Adrenal gland (tissue), 5 donors: Measurements from ENCODE around the gene CYP8B1.

ENCODE experiments used
- POLR2A ChIP-seq, 2 donors: fragments of 450-650 bp; IDR thresholded peaks; one replicate each; pipeline ENCODE4 v1.6.1; 2017; ENCODE audit warnings: antibody characterized with exemption in 2 of 2, mild to moderate bottlenecking in 2 of 2, moderate library complexity in 1 of 2
- TF ChIP-seq, protein P1 (sequence below), 6 experiments: fragments of 450-650 bp in 4 of 6; fragments of 200-600 bp in 2 of 6; sonication (generic) in 1 of 6; IDR thresholded peaks; 1 replicate in 5 of 6; 2 replicates in 1 of 6; pipeline versions ENCODE4 v1.5.1 to v1.8.0; 2016 to 2021; ENCODE audit warnings: antibody characterized with exemption in 6 of 6, mild to moderate bottlenecking in 2 of 6, moderate library complexity in 1 of 6
- donor health status: DM: no; HTN: no; CAD: no.

DNA sequence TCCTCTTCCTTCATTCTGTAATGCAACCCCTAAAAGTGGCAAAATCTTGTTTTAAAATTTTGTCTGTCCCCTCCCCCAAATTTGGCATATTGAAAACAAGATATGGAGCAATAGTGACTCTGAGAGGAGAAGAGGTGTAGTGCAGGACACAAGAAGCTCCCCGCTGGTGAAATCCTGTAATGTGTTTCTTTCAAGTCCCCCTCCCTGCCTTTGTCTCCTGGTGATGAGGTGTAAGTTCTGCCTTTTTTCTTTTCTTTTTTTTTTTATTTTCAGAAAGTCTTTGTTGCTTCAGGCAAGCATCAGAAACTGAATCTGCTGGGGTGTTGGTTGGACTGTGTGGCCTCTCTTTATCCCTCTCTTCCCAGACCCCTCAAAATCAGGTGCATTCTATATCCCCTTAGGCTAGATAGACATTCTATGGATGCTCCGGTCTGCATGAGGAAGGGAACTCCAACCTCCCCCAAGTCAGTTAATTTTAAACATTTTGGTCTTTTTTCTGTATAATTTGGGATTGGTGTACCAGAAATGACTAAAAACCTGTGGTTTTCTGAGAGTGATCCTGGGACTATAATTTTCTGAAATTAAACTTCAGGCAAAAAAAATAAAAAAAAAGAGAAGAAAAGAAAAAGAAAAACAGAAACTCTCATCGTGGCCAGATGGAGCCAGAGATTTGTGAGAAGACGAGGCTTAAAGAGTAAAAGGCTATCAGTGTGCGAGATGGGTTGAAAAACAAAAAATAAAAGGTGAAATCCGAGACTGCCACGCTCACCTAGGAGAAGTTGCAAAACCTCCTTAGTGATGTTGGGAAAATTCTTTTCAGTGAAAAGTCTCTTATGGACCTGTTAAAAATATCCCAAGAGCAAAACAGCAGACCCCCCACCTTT, 45.0 kb downstream of the CYP8B1 start:
- TF ChIP-seq, protein P1, sequence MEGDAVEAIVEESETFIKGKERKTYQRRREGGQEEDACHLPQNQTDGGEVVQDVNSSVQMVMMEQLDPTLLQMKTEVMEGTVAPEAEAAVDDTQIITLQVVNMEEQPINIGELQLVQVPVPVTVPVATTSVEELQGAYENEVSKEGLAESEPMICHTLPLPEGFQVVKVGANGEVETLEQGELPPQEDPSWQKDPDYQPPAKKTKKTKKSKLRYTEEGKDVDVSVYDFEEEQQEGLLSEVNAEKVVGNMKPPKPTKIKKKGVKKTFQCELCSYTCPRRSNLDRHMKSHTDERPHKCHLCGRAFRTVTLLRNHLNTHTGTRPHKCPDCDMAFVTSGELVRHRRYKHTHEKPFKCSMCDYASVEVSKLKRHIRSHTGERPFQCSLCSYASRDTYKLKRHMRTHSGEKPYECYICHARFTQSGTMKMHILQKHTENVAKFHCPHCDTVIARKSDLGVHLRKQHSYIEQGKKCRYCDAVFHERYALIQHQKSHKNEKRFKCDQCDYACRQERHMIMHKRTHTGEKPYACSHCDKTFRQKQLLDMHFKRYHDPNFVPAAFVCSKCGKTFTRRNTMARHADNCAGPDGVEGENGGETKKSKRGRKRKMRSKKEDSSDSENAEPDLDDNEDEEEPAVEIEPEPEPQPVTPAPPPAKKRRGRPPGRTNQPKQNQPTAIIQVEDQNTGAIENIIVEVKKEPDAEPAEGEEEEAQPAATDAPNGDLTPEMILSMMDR (IDR thresholded peaks at IDR 0.05), result peak; percentile 13 to 71 (median 54)
- TF ChIP-seq POLR2A (IDR thresholded peaks at IDR 0.05), result no peak
